Activated CD8-positive, alpha-beta T cell treated with anti-CD3 and anti-CD28 coated beads for 36 hours (primary cell): Measurements from ENCODE around the gene CYP26C1. TPM values are rescaled to one million over a fixed set of nuclear protein-coding genes. Genes with fewer than 3 reads are reported as not detected.

Source experiments
- ATAC-seq: fragments of 200-7000 bp; cut with Tn5 transposase; one replicate; pipeline ENCODE4 v1.10.0; 2021; ENCODE audit warnings: mild to moderate bottlenecking, moderate library complexity
- CTCF ChIA-PET: fragments of 350-600 bp; sonication (Branson Sonifier 250); formaldehyde crosslinking; loops from one replicate; lab custom pipeline; 2021; ENCODE audit warnings: antibody characterized with exemption; lab: Charles Lee
- POLR2A ChIA-PET: fragments of 350-600 bp; sonication (Branson Sonifier 250); formaldehyde crosslinking; loops from one replicate; lab custom pipeline; 2021; ENCODE audit warnings: antibody characterized with exemption; lab: Charles Lee
- DNase-seq: peaks from one replicate; pipeline ENCODE4 v3.0.0-alpha.2; 2020
- H3K27ac Mint-ChIP-seq: one replicate; pipeline ENCODE4 v1.8.0; 2021; ENCODE audit warnings: mild to moderate bottlenecking, mixed read lengths
- H3K27me3 Mint-ChIP-seq: one replicate; pipeline ENCODE4 v1.8.0; 2021; ENCODE audit warnings: mixed read lengths
- H3K36me3 Mint-ChIP-seq: one replicate; pipeline ENCODE4 v1.8.0; 2021; ENCODE audit warnings: low read depth, mixed read lengths
- H3K4me1 Mint-ChIP-seq: one replicate; pipeline ENCODE4 v1.8.0; 2021; ENCODE audit warnings: low read depth, mixed read lengths
- H3K4me3 Mint-ChIP-seq: one replicate; pipeline ENCODE4 v1.8.0; 2021; ENCODE audit warnings: mild to moderate bottlenecking, moderate library complexity, mixed read lengths
- H3K9me3 Mint-ChIP-seq: one replicate; pipeline ENCODE4 v1.8.0; 2021; ENCODE audit warnings: mixed read lengths
- CTCF ChIP-seq: fragments of 200-600 bp; IDR thresholded peaks from one replicate; pipeline ENCODE4 v1.8.0; 2022; ENCODE audit warnings: antibody characterized with exemption, mild to moderate bottlenecking
- intact Hi-C: fragments of 100-400 bp; cut with micrococcal nuclease; formaldehyde crosslinking; loops from one replicate; pipeline ENCODE4 v1.10.0; 2022
- total RNA-seq, 2 experiments: library from RNA; stranded (reverse); gene quantifications; one replicate each; pipeline ENCODE4 v1.2.3, GENCODE V29; 2021

Gene CYP26C1
- total RNA-seq, 2 experiments from 2014 or later: not detected

GRCh38 chr10:93064874-93065660, 4.5 kb downstream of the CYP26C1 start:
- intact Hi-C loops: no loop called here
- no peak for ATAC-seq
- Mint-ChIP-seq H3K9me3 (no peaks in the 10 kb centered on the region), H3K36me3 (peaks cover under 1% of the 10 kb centered on the region), H3K4me1 (peaks cover 22% of the 10 kb centered on the region), H3K27ac (no peak overlapping the region), H3K4me3 (no peak overlapping the region), H3K27me3 (peaks cover 64% of the 10 kb centered on the region)
- no peak for TF ChIP-seq CTCF
- ChIA-PET CTCF (interaction anchor here (1.0 to 3.2 kb wide), 8 partner anchors 8 to 179 kb away, joined by 3 to 20 read pairs (median 5); partner anchors contain the start of gene CYP26A1), POLR2A (interaction anchor here (0.7 to 1.3 kb wide), 2 partner anchors 10 to 107 kb away, joined by 3 to 6 read pairs; no protein-coding TSS in a partner anchor)
- no peak for DNase-seq

- no peak overlapping the region for H3K4me3 Mint-ChIP-seq
- CTCF ChIA-PET: interaction anchor here (1.0 to 1.6 kb wide), 3 partner anchors 9 to 180 kb away, joined by 3 read pairs; no protein-coding TSS in a partner anchor
- peaks cover 71% of the 10 kb centered on the region for H3K27me3 Mint-ChIP-seq
- intact Hi-C loops: no loop called here
- no peak overlapping the region for H3K27ac Mint-ChIP-seq
- H3K4me1 Mint-ChIP-seq: peaks cover 22% of the 10 kb centered on the region
- no peaks in the 10 kb centered on the region for H3K36me3 Mint-ChIP-seq
- DNase-seq (peak; percentile 4), ATAC-seq (no peak)
- POLR2A ChIA-PET: interaction anchor here (1.3 kb wide), 1 partner anchor 10 kb away, joined by 6 read pairs; no protein-coding TSS in a partner anchor
- no peaks in the 10 kb centered on the region for H3K9me3 Mint-ChIP-seq
- no peak for TF ChIP-seq CTCF
These were observed 5.3 kb downstream of the CYP26C1 start for GRCh38 chr10:93065675-93066543.

- DNase-seq: no peak
- ChIA-PET POLR2A (interaction anchor here (1.3 kb wide), 1 partner anchor 9 kb away, joined by 6 read pairs; no protein-coding TSS in a partner anchor), CTCF (interaction anchor here (0.8 to 1.6 kb wide), 2 partner anchors 10 to 13 kb away, joined by 3 to 6 read pairs; no protein-coding TSS in a partner anchor)
- no peak overlapping the region for H3K4me3 Mint-ChIP-seq
- peaks cover 22% of the 10 kb centered on the region for H3K4me1 Mint-ChIP-seq
- no peaks in the 10 kb centered on the region for H3K36me3 Mint-ChIP-seq
- H3K27me3 Mint-ChIP-seq: peaks cover 72% of the 10 kb centered on the region
- no peak for TF ChIP-seq CTCF
- ATAC-seq: no peak
- H3K9me3 Mint-ChIP-seq: no peaks in the 10 kb centered on the region
- intact Hi-C loops: no loop called here
- no peak overlapping the region for H3K27ac Mint-ChIP-seq
These were observed 5.9 kb downstream of the CYP26C1 start for GRCh38 chr10:93066544-93066913.

- Mint-ChIP-seq H3K9me3 (no peaks in the 10 kb centered on the region), H3K4me1 (peaks cover 16% of the 10 kb centered on the region), H3K27me3 (peaks cover 73% of the 10 kb centered on the region), H3K4me3 (no peak overlapping the region), H3K36me3 (no peaks in the 10 kb centered on the region), H3K27ac (no peak overlapping the region)
- intact Hi-C loops: no loop called here
- CTCF ChIA-PET: interaction anchor here (0.7 to 1.6 kb wide), 8 partner anchors 9 to 285 kb away, joined by 3 to 8 read pairs (median 3); no protein-coding TSS in a partner anchor
- no peak for DNase-seq
- ATAC-seq: no peak
- no peak for TF ChIP-seq CTCF
- POLR2A ChIA-PET: interaction anchor here (1.0 kb wide), 1 partner anchor 296 kb away, joined by 3 read pairs; no protein-coding TSS in a partner anchor
These were observed 7.1 kb downstream of the CYP26C1 start for GRCh38 chr10:93067443-93068365.
